Hypothalamus (tissue), 51 donors: ENCODE data around the gene HNRNPUL2.

Experiments
- DNase-seq, 51 donors: peaks; one replicate each; lab custom pipeline; 2025; lab: John Stamatoyannopoulos, UW

HNRNPUL2 gene

DNA sequence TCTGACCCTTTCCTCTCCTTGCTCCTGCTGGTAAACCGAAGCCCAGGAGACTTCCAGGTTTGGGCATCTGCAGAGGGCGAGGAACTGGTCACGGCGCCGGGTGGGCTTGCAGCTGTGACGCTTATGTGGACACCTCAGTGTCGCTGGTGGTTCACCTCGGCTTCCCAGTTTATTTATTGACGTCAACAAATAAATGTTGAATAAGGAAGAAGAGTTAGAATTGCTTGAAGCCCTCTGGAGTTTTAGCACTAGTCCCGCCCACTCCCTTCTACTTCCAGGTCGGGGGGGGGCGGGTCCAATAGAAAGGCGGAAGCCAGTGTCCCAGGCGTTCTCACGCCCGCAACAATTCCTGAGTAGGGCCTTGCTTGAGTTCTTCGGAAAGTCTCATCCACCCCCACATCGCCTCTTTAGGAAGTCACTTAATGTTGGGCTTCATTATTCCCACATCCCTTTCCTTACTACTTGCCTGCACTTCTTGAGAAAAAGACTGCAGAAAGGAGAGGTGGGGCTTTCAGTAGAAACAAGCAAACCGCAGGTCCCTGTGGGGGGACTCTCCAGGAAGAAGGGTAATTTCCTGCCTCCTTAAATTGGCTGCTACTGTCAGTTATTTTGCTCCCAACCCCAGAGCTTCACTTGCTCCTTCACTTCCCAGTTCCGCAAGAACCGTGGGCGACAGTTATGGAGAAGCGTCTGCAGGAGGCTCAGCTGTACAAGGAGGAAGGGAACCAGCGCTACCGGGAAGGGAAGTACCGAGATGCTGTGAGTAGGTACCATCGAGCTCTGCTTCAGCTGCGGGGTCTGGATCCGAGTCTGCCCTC, 1.1 kb upstream of the HNRNPUL2 start, which contains the start of gene TTC9C:
Gene TTC9C (plus strand): TSS at position 316 of the 818 bp plus-strand sequence. CDS start 363 bp downstream, at position 679.
- peak; percentile 35 to 93 (median 79) for DNase-seq

DNA sequence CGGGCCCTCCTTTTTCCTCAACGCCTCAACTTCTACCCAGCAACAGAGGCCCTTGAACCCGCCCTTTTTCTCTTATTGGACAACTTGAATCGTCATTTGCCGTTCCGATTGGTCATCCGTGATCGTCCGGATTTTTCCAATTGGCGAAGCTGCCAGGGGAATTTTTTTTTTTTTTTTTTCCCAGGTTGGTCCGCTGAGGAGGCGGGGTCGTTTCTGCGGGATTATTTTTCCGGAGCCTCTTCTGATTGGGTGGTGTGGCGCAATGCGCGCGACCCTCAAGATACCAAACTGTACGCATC, 564 bp upstream of the HNRNPUL2 start:
- DNase-seq: peak in 50 of 51 donors; percentile 53 to 99 (median 82)

GRCh38 chr11:62726915-62727164, 417 bp downstream of the HNRNPUL2 start:
- peak in 2 of 51 donors; percentile 44 to 51 for DNase-seq

- DNase-seq: peak in 2 of 51 donors; percentile 36 to 54
These were observed 922 bp downstream of the HNRNPUL2 start for GRCh38 chr11:62726156-62726914.

DNA sequence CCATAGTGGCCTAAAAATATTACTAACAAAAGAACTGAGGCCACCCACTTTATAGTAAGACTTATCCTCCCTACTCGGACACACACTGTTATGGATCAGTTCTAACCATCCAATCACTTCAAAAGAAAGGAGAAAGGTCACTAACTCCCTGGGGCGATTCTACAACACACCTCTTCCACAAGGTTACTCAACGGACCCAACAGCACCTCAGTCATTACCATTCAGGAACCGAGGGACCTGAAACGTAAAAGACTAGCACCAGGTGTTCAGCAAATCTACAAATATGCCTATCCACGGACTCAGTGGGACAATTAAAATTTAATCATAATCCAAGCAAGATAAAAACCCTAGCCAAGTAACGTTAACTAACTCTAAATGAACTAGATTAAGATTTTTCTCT, 1.6 kb downstream of the HNRNPUL2 start:
- no peak for DNase-seq

GRCh38 chr11:62724171-62724570, 3.1 kb downstream of the HNRNPUL2 start:
- DNase-seq: no peak

DNA sequence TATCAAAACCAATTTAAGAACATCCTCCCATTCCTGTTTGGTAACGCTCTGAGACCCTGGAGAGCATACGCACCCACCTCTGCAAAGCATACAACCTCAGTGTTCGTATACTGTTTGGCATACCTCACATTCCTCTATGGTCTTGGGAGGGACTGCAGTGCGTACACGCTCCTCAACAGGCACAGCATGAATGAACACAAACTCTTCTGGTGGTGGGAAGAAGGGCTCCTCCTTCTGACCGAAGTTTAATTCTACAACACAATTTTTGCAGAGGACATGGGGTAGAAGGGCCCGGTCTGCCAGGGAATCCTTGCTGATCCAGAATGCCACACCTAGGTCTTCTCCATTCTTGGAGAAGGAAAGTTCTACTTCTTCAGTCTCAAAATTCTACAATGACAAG, 5.3 kb downstream of the HNRNPUL2 start:
- DNase-seq: no peak

DNA sequence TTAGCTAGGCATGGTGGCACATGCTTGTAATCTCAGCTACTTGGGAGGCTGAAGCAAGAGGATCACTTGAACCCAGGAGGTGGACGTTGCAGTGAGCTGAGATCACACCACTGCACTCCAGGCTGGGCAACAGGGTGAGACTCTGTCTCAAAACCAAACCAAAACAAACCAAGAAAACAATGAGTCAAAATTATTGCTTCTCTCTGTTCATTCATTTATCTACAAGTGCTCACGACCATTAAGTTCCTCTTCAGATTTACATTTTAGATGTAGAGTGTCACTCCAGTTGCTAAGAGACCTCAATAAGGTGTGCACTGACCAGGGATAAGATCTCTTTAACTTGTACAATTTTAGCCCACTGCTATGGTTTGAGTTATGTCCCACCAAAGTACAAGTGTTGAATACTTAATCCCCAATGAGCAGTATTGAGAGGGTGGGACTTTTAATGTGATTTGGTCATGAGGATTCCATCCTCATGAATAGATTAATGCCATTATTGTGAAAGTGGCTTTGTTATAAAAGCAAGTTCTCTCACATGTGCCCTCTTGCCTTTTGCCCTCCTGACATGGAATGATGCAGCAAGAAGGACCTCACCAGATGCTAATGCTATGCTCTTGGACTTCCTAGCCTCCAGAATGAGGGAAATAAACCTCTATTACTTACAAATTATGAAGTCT, 7.8 kb downstream of the HNRNPUL2 start:
- DNase-seq: no peak

DNA sequence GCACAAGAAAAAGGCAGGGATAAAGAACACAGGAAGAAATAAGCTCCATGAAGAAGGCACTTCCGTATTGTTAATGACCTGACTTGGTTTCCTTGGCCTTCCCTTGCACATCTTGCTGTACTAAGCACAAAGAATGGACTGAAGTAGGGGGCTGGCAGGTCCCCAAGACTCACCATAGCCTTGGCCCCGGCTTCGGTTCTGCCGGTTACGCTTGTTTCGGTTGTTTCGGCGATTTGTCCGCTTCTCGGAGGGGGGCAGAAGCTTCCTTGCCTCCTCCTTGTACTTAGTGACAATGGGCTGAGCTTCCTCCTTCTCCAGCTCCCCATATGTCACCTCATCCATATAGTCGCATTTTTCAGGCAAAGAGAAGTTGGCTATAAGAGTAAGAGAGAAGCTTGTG, 10.4 kb downstream of the HNRNPUL2 start:
- peak in 6 of 51 donors; percentile 2 to 17 (median 9) for DNase-seq

DNA sequence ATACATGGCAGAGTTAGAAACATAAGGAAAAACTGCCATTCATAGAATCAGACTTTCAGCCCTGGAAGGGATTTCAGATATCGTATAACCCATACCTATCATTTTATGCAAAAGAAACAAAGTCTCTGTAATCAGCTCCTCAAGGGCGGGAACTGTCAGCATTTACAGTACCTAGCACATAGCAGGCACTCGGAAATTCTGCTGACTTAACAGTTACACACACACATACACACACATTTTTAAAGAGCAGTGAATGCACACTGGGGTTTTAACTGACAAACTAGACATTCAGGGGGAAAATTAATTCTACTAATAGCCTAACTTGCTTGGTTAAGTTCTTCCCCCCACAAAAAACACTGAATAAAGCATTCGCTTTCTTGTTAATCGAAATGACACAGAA, 11.1 kb downstream of the HNRNPUL2 start:
- DNase-seq: no peak

DNA sequence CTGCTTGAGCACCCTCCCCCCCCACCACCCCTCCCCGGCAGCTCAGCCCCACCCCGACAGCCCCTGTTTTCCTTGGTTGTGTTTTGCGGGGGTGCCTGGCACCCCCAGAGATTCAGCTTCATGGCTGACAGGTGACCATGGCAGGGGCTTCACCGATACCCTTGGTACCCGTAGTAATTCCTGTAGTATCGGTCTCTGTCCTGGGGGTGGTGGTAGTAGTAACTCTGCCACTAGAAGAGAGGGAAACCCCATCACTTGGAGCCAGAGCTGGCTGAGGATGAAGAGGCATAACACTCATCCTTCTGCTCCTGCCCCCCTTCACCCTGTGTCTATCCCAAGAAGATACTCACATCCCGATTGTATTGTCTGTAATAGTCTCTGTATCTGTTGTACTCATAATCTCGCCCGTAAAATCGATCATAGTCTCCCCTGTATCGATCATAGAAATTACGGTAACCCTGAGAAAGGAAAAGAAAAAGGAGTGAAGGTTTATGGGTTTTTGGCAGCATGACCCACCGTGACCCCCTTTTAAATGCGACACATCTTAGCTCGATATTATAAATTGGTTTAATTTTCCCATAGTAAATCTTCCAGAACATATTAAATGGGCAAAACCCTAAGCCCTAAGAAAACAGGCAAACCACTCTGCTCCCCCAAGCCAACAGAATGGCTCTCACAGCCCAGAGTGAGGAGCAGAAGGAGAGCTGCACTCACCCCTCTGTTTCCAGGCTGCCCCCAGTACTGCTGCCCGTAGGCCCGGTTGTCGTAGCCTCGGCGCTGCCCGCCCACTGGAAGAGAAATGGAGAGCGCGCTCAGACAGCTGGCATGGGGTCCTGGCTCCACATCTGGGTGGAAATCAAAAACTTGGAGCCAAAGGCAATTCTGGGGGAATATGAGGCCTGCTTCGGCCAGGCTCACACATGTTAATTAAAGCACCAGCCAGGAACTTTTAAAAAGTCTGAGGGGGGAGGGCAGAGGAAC, 11.8 kb downstream of the HNRNPUL2 start:
- no peak for DNase-seq

- DNase-seq: no peak
These were observed 13.9 kb downstream of the HNRNPUL2 start for GRCh38 chr11:62713343-62713742.

DNA sequence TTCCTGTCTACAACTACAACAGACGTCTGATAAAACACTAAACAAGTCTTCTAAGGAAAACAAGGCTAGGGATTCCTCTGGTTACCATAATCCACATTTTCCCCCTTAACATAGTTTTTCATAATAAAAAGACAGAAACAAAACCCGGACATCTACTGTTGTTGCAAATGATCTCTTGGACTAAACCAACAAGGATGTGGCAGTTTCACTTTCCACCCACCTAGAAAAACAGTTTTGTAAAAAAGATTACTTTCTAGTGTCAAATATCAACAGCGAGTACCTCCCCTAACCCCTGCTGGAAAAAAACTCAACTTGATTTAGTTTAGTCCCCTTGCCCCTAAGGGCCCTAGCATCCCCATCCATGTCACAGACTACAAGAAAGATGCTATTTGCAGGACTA, 14.4 kb downstream of the HNRNPUL2 start:
- no peak for DNase-seq

DNA sequence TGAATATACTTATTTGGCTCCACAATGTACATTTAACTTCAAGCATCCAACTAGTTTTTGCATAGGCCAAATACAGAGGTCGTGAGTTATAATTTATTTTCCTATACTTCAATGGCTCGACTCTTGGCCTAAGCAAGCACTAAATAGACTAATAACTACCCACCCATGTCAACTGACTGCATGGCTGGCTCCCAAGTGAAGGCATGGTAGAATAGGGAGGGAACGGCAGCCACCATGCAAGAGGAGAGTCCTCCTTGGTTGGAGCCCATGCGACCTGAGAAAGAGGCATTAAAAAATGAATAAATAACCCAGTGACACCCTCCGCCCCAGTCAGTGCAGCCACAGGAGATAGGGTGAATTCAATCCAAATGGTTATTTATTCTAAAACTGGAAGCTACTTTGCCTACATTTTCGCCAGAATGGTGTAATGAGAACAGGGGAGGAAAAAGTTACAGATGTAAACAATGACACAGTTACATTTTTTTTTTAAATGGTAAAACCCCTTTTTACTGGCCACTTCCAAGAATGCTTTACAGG, 14.9 kb downstream of the HNRNPUL2 start:
- no peak for DNase-seq

DNA sequence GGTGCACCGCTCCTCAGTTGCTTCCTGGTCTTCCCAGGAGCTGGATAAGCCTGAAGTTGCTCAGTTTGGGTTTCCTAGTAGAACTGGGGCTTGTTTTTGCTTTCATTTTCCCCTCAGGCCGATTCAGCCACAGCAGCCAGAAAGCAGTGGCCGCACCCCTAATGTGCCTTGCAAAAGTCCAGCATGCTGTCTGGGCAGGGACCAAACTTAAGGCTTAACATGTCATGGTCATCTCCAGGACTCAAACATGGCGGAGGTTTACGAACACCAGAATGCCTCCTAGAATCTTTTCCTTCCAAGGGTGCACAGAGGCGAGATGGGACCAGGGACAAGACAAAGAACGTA, 17.3 kb downstream of the HNRNPUL2 start:
- DNase-seq: peak in 5 of 51 donors; percentile 40 to 67 (median 53)

DNA sequence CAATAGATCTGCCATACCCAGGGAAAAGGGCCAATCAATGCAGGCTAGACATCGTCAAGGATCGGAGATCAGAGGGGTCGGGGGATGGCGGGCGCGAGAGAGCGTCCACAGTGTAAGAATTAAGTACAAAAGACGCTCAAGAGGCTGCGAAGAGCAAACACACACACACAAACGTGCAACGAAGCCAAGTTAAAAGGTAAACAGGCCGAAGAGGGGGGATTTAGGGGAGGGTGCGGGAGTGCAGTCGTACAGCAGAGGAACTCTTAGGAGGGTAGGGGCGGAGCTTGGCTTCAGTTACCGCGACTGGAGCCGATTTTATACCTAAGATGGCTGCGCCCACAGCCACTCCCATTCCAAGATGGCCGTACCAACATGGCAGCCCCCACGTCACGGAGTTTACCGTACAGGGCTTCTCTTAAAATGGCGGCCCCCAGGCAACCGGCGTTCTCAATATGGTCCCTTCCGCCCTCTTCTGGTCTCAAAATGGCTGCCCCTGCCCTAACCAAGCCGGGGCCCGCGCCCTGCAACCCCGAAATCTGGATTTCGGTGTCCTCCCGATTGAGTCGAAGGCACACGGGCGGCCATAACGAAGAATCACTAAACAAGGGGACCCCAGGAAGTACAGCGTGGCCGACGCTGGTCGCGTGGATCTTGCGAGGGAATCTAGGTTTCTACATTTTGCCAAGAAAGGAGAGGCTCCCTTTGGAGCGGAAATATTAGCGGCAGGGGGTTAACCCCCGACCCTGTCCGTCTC, 17.8 kb downstream of the HNRNPUL2 start:
- DNase-seq: peak; percentile 56 to 98 (median 93)

DNA sequence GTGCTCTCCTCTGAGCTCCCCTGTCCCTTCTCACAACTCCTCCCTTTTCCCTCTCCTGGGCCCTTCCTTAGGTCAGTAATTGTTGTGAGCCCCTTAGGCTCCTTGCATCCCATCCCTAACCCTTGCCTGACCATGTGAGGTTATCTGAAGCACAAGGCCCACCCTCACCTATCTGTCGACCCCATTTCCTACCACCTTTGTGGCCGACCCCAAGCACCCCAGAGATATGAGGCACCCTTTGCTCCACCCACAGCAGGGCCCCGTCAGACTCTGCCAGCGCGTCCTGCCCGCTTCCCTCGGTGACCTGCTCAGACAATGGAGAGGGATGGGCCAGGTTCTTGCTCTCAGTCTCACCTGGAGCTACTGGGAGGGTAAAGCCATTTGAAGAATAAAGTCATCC, 18.5 kb downstream of the HNRNPUL2 start:
- no peak for DNase-seq

GRCh38 chr11:62708392-62708791, 18.9 kb downstream of the HNRNPUL2 start:
- DNase-seq: peak in 3 of 51 donors; percentile 11 to 33 (median 17)

GRCh38 chr11:62707277-62707861, 19.9 kb downstream of the HNRNPUL2 start, which contains the start of the genes BSCL2 and GNG3:
Gene BSCL2, minus strand, starts transcription at chr11:62707424. Its CDS starts 229 bp downstream, at chr11:62707195.
Gene GNG3, plus strand, starts transcription at chr11:62707676. Its CDS starts 620 bp downstream, at chr11:62708296.
- DNase-seq: peak in 46 of 51 donors; percentile 8 to 91 (median 76)
